Ascending aorta (tissue), 2 donors: Measurements from ENCODE around the gene RXFP3. TPM values are rescaled to one million over a fixed set of nuclear protein-coding genes. Genes with fewer than 3 reads are reported as not detected.
"Not testable (repeated sequence)": the region's sequence is repeated elsewhere in the genome, so short reads cannot be mapped to it uniquely, and the experiment has no call there.

Source experiments
- DNase-seq, 2 donors: peaks; one replicate each; pipeline ENCODE4 v3.0.0-alpha.2; 2019; ENCODE audit warnings: low spot score in 2 of 2
- H3K27ac ChIP-seq, 2 donors: fragments of 200-600 bp; sonication (generic); one replicate each; pipeline ENCODE4 v1.5.1; 2016 to 2017; ENCODE audit warnings: mild to moderate bottlenecking in 1 of 2
- H3K27me3 ChIP-seq: fragments of 200-600 bp; sonication (generic); one replicate; pipeline ENCODE4 v1.5.1; 2017
- H3K36me3 ChIP-seq, 2 donors: fragments of 200-600 bp; sonication (generic); one replicate each; pipeline ENCODE4 v1.5.1; 2016
- H3K4me1 ChIP-seq, 2 donors: fragments of 200-600 bp; sonication (generic); one replicate each; pipeline ENCODE4 v1.5.1; 2016 to 2017; ENCODE audit warnings: mild to moderate bottlenecking in 1 of 2
- H3K4me3 ChIP-seq, 2 donors: fragments of 200-600 bp; sonication (generic); one replicate each; pipeline ENCODE4 v1.5.1; 2016 to 2017; ENCODE audit warnings: mild to moderate bottlenecking in 1 of 2
- H3K9me3 ChIP-seq, 2 donors: fragments of 200-600 bp; sonication (generic); one replicate each; pipeline ENCODE4 v1.5.1; 2016
- intact Hi-C: fragments of 100-400 bp; cut with DNase I; formaldehyde crosslinking; loops from one replicate; pipeline ENCODE4 v1.15.1; 2023
- total RNA-seq: library from RNA; depleted of rRNA; stranded (reverse); fragments of >200 nt; gene quantifications from one replicate; pipeline ENCODE4 v1.1.0, GENCODE V29; 2016
- TF ChIP-seq, protein P1 (sequence below), 3 experiments: fragments of 200-600 bp in 2 of 3; fragments of 450-650 bp in 1 of 3; sonication (generic) in 2 of 3; IDR thresholded peaks; one replicate each; pipeline ENCODE4 v1.5.1; 2016 to 2019; ENCODE audit warnings: antibody characterized with exemption in 3 of 3, mild to moderate bottlenecking in 1 of 3, moderate library complexity in 1 of 3

The RXFP3 gene
- total RNA-seq, 1 donor from 2014 or later: not detected

DNA sequence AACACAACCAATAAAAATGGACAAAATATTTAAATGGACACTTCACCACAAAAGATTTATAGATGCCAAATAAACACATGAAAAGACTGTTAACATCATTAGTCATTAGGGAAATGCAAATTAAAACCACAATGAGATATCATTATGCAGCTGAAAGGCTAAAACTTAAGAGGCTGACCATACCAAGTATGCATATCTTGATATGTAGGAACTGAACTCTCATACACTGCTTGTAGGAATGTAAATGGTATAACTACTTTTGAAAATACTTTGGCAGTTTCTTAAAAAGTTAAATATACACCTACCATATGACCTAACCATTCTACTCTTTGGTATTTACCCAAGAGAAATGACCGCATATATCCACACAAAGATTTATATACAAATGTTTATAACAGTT, 30.8 kb upstream of the RXFP3 start:
- TF ChIP-seq, protein P1, sequence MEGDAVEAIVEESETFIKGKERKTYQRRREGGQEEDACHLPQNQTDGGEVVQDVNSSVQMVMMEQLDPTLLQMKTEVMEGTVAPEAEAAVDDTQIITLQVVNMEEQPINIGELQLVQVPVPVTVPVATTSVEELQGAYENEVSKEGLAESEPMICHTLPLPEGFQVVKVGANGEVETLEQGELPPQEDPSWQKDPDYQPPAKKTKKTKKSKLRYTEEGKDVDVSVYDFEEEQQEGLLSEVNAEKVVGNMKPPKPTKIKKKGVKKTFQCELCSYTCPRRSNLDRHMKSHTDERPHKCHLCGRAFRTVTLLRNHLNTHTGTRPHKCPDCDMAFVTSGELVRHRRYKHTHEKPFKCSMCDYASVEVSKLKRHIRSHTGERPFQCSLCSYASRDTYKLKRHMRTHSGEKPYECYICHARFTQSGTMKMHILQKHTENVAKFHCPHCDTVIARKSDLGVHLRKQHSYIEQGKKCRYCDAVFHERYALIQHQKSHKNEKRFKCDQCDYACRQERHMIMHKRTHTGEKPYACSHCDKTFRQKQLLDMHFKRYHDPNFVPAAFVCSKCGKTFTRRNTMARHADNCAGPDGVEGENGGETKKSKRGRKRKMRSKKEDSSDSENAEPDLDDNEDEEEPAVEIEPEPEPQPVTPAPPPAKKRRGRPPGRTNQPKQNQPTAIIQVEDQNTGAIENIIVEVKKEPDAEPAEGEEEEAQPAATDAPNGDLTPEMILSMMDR (IDR thresholded peaks at IDR 0.05): no peak
- H3K27ac ChIP-seq: no peak overlapping the region
- H3K9me3 ChIP-seq: peaks cover 5 to 19% of the 10 kb centered on the region in 2 donors
- no peaks in the 10 kb centered on the region for H3K36me3 ChIP-seq
- H3K27me3 ChIP-seq: no peaks in the 10 kb centered on the region
- DNase-seq: no peak
- intact Hi-C loops: no loop called here
- no peak overlapping the region for H3K4me3 ChIP-seq
- no peaks in the 10 kb centered on the region for H3K4me1 ChIP-seq

- H3K27ac ChIP-seq, DNase-seq, H3K4me1 ChIP-seq, H3K4me3 ChIP-seq, H3K27me3 ChIP-seq, intact Hi-C loops, H3K36me3 ChIP-seq: not testable (repeated sequence)
- peaks cover 5 to 19% of the 10 kb centered on the region in 2 donors for H3K9me3 ChIP-seq
Observed at GRCh38 chr5:33906248-33906647, 29.9 kb upstream of the RXFP3 start.

DNA sequence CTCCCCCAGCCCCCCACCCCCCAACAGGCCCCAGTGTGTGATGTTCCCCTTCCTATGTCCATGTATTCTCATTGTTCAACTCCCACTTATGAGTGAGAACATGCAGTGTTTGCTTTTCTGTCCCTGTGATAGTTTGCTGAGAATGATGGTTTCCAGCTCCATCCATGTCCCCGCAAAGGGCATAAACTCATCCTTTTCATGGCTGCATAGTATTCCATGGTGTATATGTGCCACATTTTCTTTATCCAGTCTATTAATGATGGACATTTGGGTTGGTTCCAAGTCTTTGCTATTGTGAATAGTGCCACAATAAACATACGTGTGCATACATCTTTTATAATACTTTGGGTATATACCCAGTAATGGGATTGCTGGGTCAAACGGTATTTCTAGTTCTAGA, 21.3 kb upstream of the RXFP3 start:
- not testable (repeated sequence) for H3K4me1 ChIP-seq

GRCh38 chr5:33921002-33921401, 15.2 kb upstream of the RXFP3 start:
- Histone ChIP-seq H3K4me1 (no peaks in the 10 kb centered on the region), H3K27me3 (no peaks in the 10 kb centered on the region), H3K36me3 (no peaks in the 10 kb centered on the region), H3K9me3 (peaks cover 0 to 6% of the 10 kb centered on the region in 2 donors), H3K27ac (no peak overlapping the region), H3K4me3 (no peak overlapping the region)
- TF ChIP-seq, protein P1 (IDR thresholded peaks at IDR 0.05): no peak
- DNase-seq: no peak
- intact Hi-C loops: no loop called here

More for the DNA sequence above, 21.3 kb upstream of the RXFP3 start:
- H3K27me3 ChIP-seq, H3K4me3 ChIP-seq, H3K36me3 ChIP-seq, H3K27ac ChIP-seq, DNase-seq, intact Hi-C loops: not testable (repeated sequence)
- H3K9me3 ChIP-seq: peaks cover 0 to 11% of the 10 kb centered on the region in 2 donors

DNA sequence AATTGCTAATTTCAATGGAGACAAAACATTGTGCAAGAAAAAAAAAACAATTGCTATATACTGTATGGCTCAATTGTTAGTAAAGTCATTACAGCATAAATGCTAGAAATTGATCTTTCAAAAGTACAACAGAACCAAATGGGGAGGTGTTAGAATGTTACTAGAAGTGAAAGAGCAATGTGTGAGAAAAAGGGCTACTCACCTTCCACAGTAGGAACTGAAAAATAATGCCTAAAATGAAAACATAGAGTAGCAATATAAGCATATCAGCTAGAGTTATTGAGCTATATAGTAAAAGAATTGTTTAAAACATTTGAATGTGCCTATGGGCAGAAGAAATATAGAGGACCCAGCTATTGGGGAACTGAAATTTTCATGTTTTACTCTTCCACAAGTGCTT, 10.9 kb upstream of the RXFP3 start:
- intact Hi-C loops: no loop called here
- Histone ChIP-seq H3K9me3 (no peaks in the 10 kb centered on the region), H3K27ac (no peak overlapping the region), H3K4me3 (no peak overlapping the region), H3K27me3 (no peaks in the 10 kb centered on the region), H3K4me1 (no peaks in the 10 kb centered on the region), H3K36me3 (no peaks in the 10 kb centered on the region)
- DNase-seq: no peak
- TF ChIP-seq, protein P1 (IDR thresholded peaks at IDR 0.05): no peak

DNA sequence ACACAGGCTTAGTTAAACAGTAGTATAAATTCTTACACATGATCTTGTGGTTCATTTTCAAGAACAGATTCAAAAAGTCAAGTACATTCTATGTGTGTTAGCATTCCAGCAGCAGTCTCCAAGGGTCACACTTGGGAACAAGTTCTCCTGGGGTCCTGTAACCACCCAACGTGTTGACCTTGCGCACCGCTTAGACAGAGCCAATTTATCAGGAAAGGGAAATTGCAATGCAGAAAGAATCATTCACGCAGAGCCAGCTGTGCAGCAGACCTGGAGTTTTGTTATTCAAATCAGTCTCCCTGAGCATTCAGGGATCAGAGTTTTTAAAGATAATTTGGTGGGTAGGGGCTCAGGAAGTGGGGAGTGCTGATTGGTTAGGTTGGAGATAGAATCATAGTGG, 8.5 kb upstream of the RXFP3 start:
- intact Hi-C loops: no loop called here
- Histone ChIP-seq H3K4me3 (no peak overlapping the region), H3K27ac (no peak overlapping the region), H3K4me1 (no peaks in the 10 kb centered on the region), H3K9me3 (no peaks in the 10 kb centered on the region), H3K27me3 (no peaks in the 10 kb centered on the region), H3K36me3 (no peaks in the 10 kb centered on the region)
- TF ChIP-seq, protein P1 (IDR thresholded peaks at IDR 0.05): no peak
- no peak for DNase-seq

DNA sequence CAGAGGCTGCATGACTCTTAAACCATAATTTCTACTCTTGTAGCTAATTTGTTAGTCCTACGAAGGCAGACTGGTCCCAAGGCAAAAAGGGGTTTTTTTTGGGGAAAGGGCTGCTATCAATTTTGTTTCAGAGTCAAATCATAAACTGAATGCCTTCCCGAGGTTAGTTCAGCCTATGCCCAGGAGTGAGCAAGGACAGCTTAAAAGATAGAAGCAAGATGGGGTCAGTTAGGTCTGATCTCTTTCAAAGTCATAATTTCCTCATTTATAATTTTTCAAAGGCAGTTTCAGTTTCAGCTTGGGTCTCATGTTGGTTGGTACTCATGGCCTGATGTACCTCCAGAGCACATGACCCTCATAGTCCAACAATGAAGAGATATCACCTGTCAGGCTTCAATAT, 7.9 kb upstream of the RXFP3 start:
- Histone ChIP-seq H3K36me3 (no peaks in the 10 kb centered on the region), H3K9me3 (no peaks in the 10 kb centered on the region), H3K4me3 (no peak overlapping the region), H3K4me1 (no peaks in the 10 kb centered on the region), H3K27me3 (no peaks in the 10 kb centered on the region), H3K27ac (no peak overlapping the region)
- TF ChIP-seq, protein P1 (IDR thresholded peaks at IDR 0.05): no peak
- intact Hi-C loops: no loop called here
- DNase-seq: no peak
